Activated CD8-positive, alpha-beta T cell treated with anti-CD3 and anti-CD28 coated beads, Interleukin-2, amount 10 ng/mL, durations not matched to agents 7 days and 5 days (primary cell): ENCODE measurements around the gene EXTL1. TPM values are rescaled to one million over a fixed set of nuclear protein-coding genes. Genes with fewer than 3 reads are reported as not detected.
A peak's percentile ranks its signal among the peaks of the same experiment; 100 is the strongest.

ENCODE experiments used
- ATAC-seq: fragments of 150-1000 bp; cut with Tn5 transposase; one replicate; pipeline ENCODE4 v1.10.0; 2021; ENCODE audit warnings: moderate library complexity
- CTCF ChIA-PET: fragments of 350-600 bp; sonication (Branson Sonifier 250); formaldehyde crosslinking; loops from one replicate; lab custom pipeline; 2021; ENCODE audit warnings: antibody characterized with exemption; lab: Charles Lee
- POLR2A ChIA-PET: fragments of 350-600 bp; sonication (Branson Sonifier 250); formaldehyde crosslinking; loops from one replicate; lab custom pipeline; 2021; ENCODE audit warnings: antibody characterized with exemption; lab: Charles Lee
- DNase-seq: peaks from one replicate; pipeline ENCODE4 v3.0.0-alpha.2; 2020
- H3K27ac Mint-ChIP-seq: one replicate; pipeline ENCODE4 v1.8.0; 2021; ENCODE audit warnings: mild to moderate bottlenecking, mixed read lengths
- H3K27me3 Mint-ChIP-seq: one replicate; pipeline ENCODE4 v1.8.0; 2021; ENCODE audit warnings: low read depth, mixed read lengths
- H3K36me3 Mint-ChIP-seq: one replicate; pipeline ENCODE4 v1.8.0; 2021; ENCODE audit warnings: low read depth, mixed read lengths
- H3K4me1 Mint-ChIP-seq: one replicate; pipeline ENCODE4 v1.8.0; 2021; ENCODE audit warnings: low read depth, mixed read lengths
- H3K4me3 Mint-ChIP-seq: one replicate; pipeline ENCODE4 v1.8.0; 2021; ENCODE audit warnings: mild to moderate bottlenecking, mixed read lengths
- H3K9me3 Mint-ChIP-seq: one replicate; pipeline ENCODE4 v1.8.0; 2022; ENCODE audit warnings: mixed read lengths; ENCODE audit not compliant: insufficient read depth
- total RNA-seq, 2 experiments: library from RNA; stranded (reverse); gene quantifications; one replicate each; pipeline ENCODE4 v1.2.3, GENCODE V29; 2021

EXTL1 gene
- total RNA-seq, 2 experiments from 2014 or later, result not detected

DNA sequence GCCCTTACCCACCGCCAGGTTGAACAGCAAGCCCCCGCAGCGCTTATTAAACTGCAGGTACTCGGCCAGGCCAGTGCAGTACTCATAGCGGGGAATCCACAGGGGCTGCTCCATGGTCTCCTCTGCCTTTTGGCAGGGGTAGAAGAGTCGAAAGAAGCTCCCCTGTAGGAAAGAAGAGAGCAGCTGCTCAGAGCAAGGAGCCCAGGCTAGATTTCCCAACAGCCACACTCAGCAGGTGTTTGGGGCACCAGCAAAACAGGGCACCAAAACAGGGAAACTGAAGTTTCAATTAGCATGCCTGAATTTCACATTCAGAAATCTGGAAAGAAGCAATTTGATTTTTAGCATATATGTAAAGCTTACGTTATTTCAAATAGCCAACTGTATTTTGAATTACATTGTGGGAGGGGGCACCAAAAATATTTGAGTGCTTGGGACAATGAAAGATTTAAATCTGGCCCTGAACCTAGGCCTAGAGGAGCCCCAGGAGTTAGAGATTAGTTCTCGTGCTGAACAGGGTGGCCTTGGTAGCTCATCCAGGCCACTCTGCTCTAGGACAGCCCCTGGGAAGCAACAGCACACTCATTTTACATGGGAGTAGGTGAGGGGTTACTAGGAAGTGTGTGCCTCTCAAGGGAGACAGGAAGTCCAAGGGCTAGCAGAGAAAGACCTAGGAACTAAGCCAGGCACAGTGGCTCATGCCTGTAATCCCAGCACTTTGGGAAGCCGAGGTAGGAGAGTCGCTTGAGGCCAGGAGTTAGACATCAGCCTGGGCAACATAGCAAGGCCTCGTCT lies 31.9 kb upstream of the EXTL1 start:
- peak overlapping the region; percentile 85 for H3K4me3 Mint-ChIP-seq
- H3K4me1 Mint-ChIP-seq, result peaks cover 51% of the 10 kb centered on the region
- ChIA-PET CTCF (interaction anchor here (0.8 to 5.8 kb wide), 10 partner anchors 8 to 169 kb away, joined by 3 to 72 read pairs (median 4); partner anchors contain the start of gene PAFAH2), POLR2A (interaction anchor here (0.8 to 3.4 kb wide), 7 partner anchors 14 to 94 kb away, joined by 3 to 23 read pairs (median 3); partner anchors contain the start of gene STMN1)
- H3K9me3 Mint-ChIP-seq, result no peaks in the 10 kb centered on the region
- ATAC-seq, result no peak
- no peaks in the 10 kb centered on the region for H3K27me3 Mint-ChIP-seq
- peaks cover 27% of the 10 kb centered on the region for H3K36me3 Mint-ChIP-seq
- DNase-seq, result no peak
- peak overlapping the region; percentile 86 for H3K27ac Mint-ChIP-seq

DNA sequence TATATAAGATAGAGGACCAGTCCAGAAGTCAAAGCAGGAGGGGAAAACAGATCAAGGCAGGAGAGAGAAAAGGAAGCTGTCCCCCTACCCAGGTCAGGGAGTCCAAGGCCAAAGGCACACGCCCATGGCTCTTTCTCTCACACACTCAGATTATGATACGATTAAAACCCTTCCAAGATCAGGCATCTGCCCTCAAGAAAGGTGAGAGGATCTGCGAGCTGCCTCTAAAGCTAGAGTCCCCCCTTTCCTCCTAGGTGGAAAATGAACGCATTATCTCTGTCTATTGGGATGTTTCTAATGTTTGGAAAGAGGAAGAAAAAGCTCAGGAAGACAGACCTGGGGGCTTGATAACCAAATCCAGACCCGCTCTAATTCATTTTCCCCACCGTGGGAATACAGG lies 31.3 kb upstream of the EXTL1 start:
- Mint-ChIP-seq H3K36me3 (peaks cover 27% of the 10 kb centered on the region), H3K27me3 (no peaks in the 10 kb centered on the region), H3K4me3 (peak overlapping the region; percentile 85), H3K4me1 (peaks cover 49% of the 10 kb centered on the region), H3K27ac (peak overlapping the region; percentile 86), H3K9me3 (no peaks in the 10 kb centered on the region)
- ChIA-PET CTCF (interaction anchor here (1.0 to 5.8 kb wide), 11 partner anchors 9 to 170 kb away, joined by 3 to 72 read pairs (median 4); no protein-coding TSS in a partner anchor), POLR2A (interaction anchor here (0.9 to 3.4 kb wide), 6 partner anchors 15 to 94 kb away, joined by 3 to 23 read pairs (median 4); partner anchors contain the start of gene STMN1)
- ATAC-seq (peak; percentile 20), DNase-seq (no peak)

DNA sequence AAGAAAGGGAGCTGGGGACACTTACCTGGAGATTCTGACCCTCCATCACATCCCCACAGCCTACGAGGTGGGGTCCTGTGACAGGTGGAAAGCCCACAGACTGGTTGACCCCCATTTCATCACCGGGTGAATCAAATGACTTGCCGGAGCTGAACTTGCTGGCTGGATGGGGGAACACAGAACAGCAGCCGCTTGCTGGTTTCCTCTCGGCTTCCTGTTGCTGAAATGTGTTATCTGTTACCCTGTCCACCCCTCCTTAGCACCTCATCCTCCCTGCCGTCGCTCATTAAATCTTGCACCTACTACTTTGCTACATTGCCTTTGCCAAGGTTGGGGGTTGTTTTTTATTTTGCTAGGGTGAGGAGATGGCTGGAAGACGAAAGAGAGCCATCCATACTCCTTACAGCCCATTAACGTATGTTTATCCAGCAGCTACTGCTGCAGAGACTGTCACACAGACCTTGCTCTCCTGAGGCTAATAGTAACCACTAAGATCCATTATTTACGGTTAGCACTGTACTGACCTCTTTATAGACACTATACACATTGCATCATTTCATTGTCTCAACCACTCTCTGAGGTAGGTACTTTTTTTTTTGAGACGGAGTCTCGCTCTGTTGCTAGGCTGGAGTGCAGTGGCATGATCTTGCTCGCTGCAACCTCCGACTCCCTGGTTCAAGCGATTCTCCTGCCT lies 30.7 kb upstream of the EXTL1 start:
- Mint-ChIP-seq H3K4me3 (peak overlapping the region; percentile 85), H3K27ac (peak overlapping the region; percentile 86), H3K36me3 (peaks cover 21% of the 10 kb centered on the region), H3K9me3 (no peaks in the 10 kb centered on the region), H3K27me3 (no peaks in the 10 kb centered on the region), H3K4me1 (peaks cover 47% of the 10 kb centered on the region)
- ChIA-PET CTCF (interaction anchor here (1.0 to 5.8 kb wide), 11 partner anchors 8 to 171 kb away, joined by 3 to 72 read pairs (median 4); no protein-coding TSS in a partner anchor), POLR2A (interaction anchor here (0.6 to 3.4 kb wide), 6 partner anchors 15 to 426 kb away, joined by 3 to 23 read pairs (median 4); partner anchors contain the start of gene STMN1)
- DNase-seq, result peak; percentile 68
- ATAC-seq, result peak; percentile 92

DNA sequence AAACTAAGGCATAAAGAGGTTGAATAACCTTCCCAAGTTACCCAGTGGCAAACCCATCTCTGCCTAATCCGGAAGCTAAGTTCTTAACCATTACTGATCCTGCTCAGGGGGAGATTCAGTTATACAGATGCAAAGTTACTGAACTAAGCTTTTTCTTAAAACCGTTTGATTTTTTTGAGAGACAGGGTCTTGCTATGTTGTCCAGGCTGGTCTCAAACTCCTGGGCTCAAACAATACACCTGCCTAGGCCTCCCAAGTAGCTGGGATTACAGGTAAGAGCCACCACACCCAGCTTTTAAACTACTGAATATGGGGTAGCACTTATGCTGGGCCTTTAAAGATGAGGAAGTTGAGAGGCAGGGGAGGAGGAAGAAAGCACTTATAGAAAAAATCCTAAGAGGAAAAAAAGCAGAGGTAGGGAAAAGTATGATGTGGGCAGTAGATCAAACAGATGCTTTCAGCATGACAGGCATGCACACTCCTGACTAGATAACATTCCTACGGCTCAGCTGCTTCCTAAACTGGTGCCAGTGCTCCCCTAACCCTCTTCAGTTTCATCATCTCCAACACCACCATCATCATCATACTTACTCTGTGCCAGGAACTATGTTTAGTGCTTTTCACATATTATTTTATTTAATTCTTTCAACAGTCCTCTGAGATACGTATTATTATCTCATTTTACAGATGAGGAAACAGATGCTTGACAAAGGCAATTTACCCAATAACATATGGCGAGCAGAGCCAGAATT lies 29.5 kb upstream of the EXTL1 start:
- ChIA-PET CTCF (interaction anchor here (1.0 to 5.8 kb wide), 4 partner anchors 21 to 97 kb away, joined by 3 to 72 read pairs (median 17); no protein-coding TSS in a partner anchor), POLR2A (interaction anchor here (0.6 to 1.2 kb wide), 4 partner anchors 16 to 87 kb away, joined by 3 to 5 read pairs (median 4); partner anchors contain the start of gene STMN1)
- peaks cover 16% of the 10 kb centered on the region for H3K36me3 Mint-ChIP-seq
- peaks cover 53% of the 10 kb centered on the region for H3K4me1 Mint-ChIP-seq
- H3K4me3 Mint-ChIP-seq, result no peak overlapping the region
- H3K9me3 Mint-ChIP-seq, result no peaks in the 10 kb centered on the region
- no peak for DNase-seq
- H3K27ac Mint-ChIP-seq, result no peak overlapping the region
- H3K27me3 Mint-ChIP-seq, result no peaks in the 10 kb centered on the region
- no peak for ATAC-seq

DNA sequence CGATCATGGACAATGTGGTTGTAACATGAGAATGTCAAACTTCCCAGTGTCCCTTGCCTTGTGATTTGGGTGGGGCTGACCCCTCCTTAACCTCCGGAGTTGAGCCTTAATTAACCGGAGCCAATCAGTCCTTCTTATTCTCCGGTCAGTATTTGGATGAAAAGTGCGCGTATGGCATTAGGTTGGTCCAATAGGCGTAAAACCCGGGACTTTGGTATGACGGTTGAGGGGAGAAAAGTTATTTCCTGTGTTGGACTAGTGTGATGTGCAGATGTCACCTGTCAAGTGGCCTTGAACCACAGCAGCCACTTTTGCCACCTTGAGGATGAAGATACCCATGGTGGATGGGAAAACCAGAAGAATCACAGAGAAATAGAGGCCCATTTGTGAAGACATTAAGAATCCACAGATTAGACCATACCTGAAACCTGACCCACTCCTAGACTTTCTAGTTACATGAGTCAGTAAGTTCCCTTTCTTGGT lies 28.8 kb upstream of the EXTL1 start:
- no peak overlapping the region for H3K4me3 Mint-ChIP-seq
- ChIA-PET POLR2A (interaction anchor here (1.2 kb wide), 2 partner anchors 86 to 88 kb away, joined by 4 to 5 read pairs; partner anchors contain the start of gene STMN1), CTCF (interaction anchor here (5.8 to 12.9 kb wide), 2 partner anchors 93 to 97 kb away, joined by 72 to 610 read pairs; partner anchors contain the start of gene STMN1)
- no peak for ATAC-seq
- peaks cover 58% of the 10 kb centered on the region for H3K4me1 Mint-ChIP-seq
- no peaks in the 10 kb centered on the region for H3K27me3 Mint-ChIP-seq
- H3K27ac Mint-ChIP-seq, result no peak overlapping the region
- no peaks in the 10 kb centered on the region for H3K9me3 Mint-ChIP-seq
- no peak for DNase-seq
- peaks cover 14% of the 10 kb centered on the region for H3K36me3 Mint-ChIP-seq

DNA sequence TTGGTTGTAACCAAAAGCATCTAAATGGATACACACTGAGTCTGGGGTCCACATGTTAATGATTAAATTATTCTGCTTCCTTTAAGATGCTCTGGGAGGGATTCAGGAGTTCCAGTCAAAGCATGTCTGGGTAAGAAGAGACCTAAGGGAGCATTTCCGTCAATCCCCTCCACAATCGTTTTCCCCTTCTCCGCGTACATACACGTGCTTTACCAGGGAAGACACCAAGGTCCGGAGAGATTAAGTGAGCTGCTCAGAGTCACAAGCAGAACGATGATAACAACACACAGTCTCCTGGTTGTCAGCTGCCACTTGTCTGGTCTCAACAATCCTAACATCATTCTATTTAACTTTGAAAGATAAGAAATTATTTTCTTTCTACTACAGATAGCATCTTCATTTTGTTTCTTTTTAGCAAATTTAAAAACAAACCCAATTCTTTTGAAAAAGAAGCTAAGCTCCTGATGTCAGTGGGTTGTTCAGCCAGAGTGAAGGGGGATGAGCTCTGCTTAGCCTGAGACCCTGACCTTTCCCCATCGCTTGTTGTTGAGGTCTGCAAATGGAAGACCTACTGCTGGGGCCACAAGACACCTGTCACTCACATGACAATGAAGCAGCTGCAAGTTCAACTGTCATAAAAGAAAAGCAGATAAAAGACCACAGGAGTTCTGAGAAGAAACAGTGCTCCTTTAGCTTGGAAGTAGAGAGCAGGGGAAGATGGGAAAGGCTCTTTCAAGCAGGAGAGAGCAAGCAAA lies 28.2 kb upstream of the EXTL1 start:
- H3K9me3 Mint-ChIP-seq, result no peaks in the 10 kb centered on the region
- no peaks in the 10 kb centered on the region for H3K27me3 Mint-ChIP-seq
- H3K4me1 Mint-ChIP-seq, result peaks cover 61% of the 10 kb centered on the region
- no peak overlapping the region for H3K4me3 Mint-ChIP-seq
- DNase-seq, result no peak
- peaks cover 9% of the 10 kb centered on the region for H3K36me3 Mint-ChIP-seq
- no peak overlapping the region for H3K27ac Mint-ChIP-seq
- ChIA-PET CTCF (interaction anchor here (1.0 to 12.9 kb wide), 3 partner anchors 34 to 94 kb away, joined by 3 to 610 read pairs (median 3); partner anchors contain the start of gene STMN1), POLR2A (interaction anchor here (1.0 to 1.3 kb wide), 2 partner anchors 97 to 110 kb away, joined by 3 read pairs; no protein-coding TSS in a partner anchor)
- no peak for ATAC-seq

DNA sequence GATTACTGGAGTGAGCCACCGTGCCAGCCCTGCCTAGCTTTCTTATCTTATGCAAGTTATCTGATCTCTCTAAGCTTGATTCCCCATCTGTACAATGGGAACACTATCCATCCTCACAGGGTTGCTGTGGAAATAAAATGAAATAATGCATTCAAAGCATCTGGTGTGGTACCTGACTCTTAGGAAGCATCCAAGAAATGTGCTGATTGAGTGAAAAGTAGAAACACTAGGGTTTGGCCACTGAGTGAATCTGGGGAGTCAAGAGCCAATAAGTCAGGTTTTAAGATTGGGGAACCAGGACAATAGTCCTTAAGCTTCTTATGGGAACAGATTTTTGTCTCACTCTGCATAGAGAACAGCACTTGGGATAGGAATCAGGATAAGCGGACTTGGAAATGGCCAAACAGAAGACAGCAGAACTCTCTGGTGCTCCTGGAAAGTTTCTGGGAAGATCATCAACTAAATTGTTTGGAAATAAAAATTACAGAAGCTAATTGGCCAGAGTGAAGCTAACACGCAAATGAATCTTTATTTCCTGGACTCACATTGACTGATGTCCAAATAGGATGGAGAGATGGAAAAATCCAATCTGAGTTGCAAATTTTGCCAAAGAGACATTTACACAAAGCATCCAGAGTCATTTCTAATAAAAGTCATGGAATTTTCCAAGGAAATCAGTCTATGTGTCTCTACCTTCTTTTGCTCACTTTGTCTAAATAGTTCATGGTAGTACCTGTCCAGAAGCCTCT lies 27.0 kb upstream of the EXTL1 start:
- peaks cover 58% of the 10 kb centered on the region for H3K4me1 Mint-ChIP-seq
- ATAC-seq (no peak), DNase-seq (no peak)
- no peaks in the 10 kb centered on the region for H3K27me3 Mint-ChIP-seq
- peaks cover 6% of the 10 kb centered on the region for H3K36me3 Mint-ChIP-seq
- CTCF ChIA-PET, result interaction anchor here (0.8 to 12.9 kb wide), 6 partner anchors 23 to 95 kb away, joined by 3 to 610 read pairs (median 3); partner anchors contain the start of gene STMN1
- H3K27ac Mint-ChIP-seq, result no peak overlapping the region
- POLR2A ChIA-PET, result interaction anchor here (0.7 to 1.3 kb wide), 4 partner anchors 98 to 294 kb away, joined by 3 to 4 read pairs (median 3); no protein-coding TSS in a partner anchor
- H3K4me3 Mint-ChIP-seq, result no peak overlapping the region
- H3K9me3 Mint-ChIP-seq, result no peaks in the 10 kb centered on the region

DNA sequence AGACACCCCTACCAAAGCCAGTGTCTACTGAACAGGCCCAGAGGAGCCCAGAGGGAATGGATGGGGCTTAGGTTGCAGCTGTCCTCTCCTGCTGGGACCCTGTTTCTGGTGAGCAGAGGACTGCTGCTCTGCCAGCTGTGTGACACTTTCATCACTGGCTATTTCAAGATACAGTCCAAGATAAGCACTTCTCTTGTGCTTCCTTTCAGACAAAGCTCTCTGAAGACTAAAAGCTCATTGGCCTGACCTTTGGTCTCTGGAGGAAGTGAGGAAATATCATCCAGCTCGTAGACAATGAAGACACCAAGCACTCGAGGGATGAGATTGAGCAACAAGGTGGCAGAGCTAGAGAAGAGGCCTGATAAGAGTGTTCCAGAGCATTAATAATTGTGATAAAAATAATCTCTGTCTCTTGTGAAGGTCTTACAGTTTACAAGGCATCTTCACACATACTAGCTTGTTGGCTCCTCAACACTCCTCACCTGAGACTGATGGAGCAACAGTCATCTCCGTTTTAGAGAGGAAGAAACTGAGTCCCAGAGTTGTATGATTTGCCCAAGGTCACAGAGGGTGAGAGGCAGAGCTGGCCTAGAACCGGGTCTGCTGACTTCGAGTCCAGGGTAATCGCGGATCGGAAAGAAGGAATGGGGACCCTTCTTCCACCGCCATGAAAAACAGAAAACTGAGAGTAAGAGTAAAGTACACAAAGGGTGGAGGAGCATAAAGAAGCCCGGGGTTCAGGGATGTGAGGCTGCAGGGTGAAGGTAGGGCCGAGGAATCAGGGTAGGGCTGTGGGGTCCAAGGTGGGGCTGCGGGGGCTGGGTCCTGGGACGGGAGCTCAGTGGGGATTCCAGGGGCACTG lies 24.4 kb upstream of the EXTL1 start:
- H3K4me3 Mint-ChIP-seq, result peak overlapping the region; percentile 93
- H3K9me3 Mint-ChIP-seq, result no peaks in the 10 kb centered on the region
- peaks cover 39% of the 10 kb centered on the region for H3K4me1 Mint-ChIP-seq
- ATAC-seq (no peak), DNase-seq (peak; percentile 33)
- H3K36me3 Mint-ChIP-seq, result peaks cover 6% of the 10 kb centered on the region
- H3K27me3 Mint-ChIP-seq, result no peaks in the 10 kb centered on the region
- CTCF ChIA-PET, result interaction anchor here (0.6 to 12.9 kb wide), 61 partner anchors 9 to 1728 kb away, joined by 3 to 610 read pairs (median 4); partner anchors contain the start of genes MTFR1L, PAQR7, STMN1 and ZNF593
- POLR2A ChIA-PET, result interaction anchor here (0.7 to 2.6 kb wide), 15 partner anchors 11 to 450 kb away, joined by 3 to 53 read pairs (median 4); partner anchors contain the start of gene STMN1
- peak overlapping the region; percentile 95 for H3K27ac Mint-ChIP-seq
